ENCODE results near the gene CEACAM1. TPM values are rescaled to one million over a fixed set of nuclear protein-coding genes. Genes with fewer than 3 reads are reported as not detected.
A peak's percentile ranks its signal among the peaks of the same experiment; 100 is the strongest.
"Not testable (repeated sequence)": the region's sequence is repeated elsewhere in the genome, so short reads cannot be mapped to it uniquely, and the experiment has no call there.

Gene CEACAM1
- 3.8 TPM for total RNA-seq

- peak; percentile 36 for DNase-seq
Measured at GRCh38 chr19:42528354-42529247, at the start of gene CEACAM1. CEACAM1 (minus strand) TSS chr19:42528481; CDS start chr19:42528374, 107 bp downstream.

DNA sequence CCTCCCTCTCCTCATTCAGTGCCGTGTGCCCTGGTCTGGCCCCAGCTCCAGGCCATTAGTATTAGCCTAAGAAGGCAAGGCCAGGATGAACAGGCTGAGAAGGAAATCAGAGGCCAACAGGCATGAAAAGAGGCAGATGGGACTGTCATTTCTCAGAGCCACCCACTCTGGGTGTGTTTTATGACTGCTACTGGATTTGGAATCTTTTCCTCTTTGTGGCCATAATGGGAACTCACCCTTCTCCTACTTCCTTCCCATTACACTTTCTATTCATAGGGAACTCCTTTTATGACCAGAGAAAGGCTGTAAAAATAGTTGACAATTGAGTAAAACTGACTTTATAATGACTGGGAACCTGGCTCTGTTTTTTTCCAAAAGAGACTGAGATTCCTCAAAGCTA, 48.7 kb upstream of the CEACAM1 start:
- DNase-seq, result no peak

- DNase-seq, result no peak
Measured at GRCh38 chr19:42576241-42576640, 48.0 kb upstream of the CEACAM1 start.

GRCh38 chr19:42573642-42574041, 45.4 kb upstream of the CEACAM1 start:
- no peak for DNase-seq

DNA sequence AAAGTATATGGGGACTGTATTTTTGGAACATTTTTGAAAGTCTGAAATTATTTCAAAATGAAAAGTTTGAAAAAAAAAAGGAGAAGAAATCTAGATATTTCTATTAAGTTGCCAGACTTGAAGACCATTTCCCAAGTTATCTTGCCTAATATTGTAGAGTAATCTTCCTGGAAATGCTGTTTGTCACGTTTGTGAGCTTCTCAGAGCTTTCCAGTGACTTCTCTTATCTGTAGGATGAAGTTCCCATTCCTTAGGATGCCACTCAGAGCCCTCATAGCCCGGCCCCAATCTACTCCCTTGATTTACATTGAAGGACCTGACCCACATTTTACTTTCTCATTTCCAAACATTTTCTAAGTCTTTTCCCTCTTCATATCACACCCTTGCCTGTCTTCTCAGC, 42.8 kb upstream of the CEACAM1 start:
- DNase-seq, result no peak

- no peak for DNase-seq
Measured at GRCh38 chr19:42569193-42569592, 40.9 kb upstream of the CEACAM1 start.

- no peak for DNase-seq
Measured at GRCh38 chr19:42568006-42568405, 39.7 kb upstream of the CEACAM1 start.

GRCh38 chr19:42567567-42567966, 39.3 kb upstream of the CEACAM1 start:
- no peak for DNase-seq

- DNase-seq, result peak; percentile 41
Measured at GRCh38 chr19:42563352-42564210, 35.3 kb upstream of the CEACAM1 start.

DNA sequence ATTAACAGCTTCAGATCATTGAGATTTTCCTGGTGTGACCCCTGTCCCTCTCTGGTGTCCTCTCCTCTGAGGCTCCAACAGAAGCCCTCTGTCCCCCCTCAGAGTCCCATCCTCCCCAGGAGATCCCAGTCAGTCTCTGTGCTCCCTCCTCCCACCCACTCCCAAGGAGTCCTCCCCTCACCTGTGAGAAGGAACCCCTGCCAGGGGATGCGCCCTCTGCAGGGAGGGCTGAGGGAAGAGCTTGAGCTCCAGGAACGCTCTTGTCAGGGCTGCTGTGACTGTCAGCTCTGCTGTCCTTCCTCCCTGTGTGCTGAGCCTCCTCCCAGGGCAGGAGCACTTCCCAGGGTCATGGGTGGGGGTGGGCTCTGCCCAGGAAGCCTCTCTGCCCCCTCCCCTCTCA, 33.2 kb upstream of the CEACAM1 start:
- no peak for DNase-seq

- DNase-seq, result no peak
Measured at GRCh38 chr19:42560731-42561130, 32.5 kb upstream of the CEACAM1 start.

GRCh38 chr19:42558450-42559150, 30.3 kb upstream of the CEACAM1 start:
- no peak for DNase-seq

GRCh38 chr19:42557386-42557871, 29.1 kb upstream of the CEACAM1 start:
- DNase-seq, result not testable (repeated sequence)

DNA sequence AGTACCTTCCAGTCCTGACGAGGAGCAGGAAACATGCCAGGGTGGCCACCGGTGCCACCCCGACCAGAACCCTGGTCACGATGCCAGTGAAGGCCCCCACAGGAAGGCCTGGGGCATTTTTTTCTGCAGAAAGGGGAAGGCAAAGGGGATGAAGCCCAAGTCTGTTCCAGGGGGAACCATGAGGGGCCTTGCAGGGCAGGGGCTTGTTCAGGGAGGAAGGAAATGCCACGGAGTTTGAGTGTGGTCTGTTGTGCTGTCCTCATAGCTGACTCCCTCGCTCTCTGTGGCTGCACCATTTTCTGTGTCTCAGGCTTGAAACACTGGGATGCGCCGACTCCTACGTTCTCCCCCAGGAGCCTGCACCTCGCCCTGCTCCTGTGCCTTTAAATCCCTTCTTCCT, 27.5 kb upstream of the CEACAM1 start:
- no peak for DNase-seq

DNA sequence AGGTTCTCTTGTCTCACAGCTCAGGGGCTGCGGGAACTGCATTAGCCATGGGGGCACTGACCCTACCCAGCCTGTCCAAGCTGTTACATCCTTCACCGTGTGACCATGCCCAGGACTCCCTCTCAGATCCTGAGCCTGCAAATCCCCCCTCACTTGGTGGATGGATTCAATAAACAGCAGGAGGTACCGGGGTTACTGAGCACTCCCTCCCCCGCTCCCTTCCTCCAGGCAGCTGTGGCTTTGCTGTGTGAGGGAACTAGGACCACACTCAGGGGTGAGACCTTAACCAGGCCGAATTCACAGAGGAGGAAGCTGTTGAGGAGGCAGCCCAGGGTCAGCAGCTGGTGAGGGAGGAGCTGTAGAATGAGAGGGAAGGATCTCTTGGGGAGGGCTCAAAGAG, 27.0 kb upstream of the CEACAM1 start:
- DNase-seq, result peak; percentile 14

DNA sequence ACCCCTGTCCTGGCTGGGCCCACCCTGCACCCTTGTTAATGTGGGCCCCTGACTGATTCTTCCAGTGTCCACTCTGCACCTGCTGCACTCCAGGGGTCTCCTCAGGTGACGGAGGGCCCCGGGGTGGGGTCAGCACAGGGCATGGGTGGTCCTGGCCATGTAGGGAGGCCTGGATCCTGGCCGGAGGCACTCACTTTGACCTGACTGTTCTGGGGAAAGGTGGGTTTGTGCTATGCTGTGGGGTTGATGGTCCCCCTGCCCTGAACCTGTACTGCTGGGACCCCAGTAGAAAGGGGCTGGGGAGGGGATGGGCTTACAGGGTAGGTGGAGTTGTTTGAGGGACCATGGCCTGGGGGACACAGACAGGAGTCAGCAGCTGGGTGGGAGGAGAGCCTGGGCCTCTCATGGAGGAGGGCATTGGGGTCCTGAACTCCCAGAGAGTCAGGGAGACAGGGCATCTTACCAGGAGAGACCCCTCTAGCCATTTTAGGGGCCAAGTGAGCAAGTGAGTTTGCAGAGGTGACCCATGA, 25.8 kb upstream of the CEACAM1 start:
- DNase-seq, result no peak

DNA sequence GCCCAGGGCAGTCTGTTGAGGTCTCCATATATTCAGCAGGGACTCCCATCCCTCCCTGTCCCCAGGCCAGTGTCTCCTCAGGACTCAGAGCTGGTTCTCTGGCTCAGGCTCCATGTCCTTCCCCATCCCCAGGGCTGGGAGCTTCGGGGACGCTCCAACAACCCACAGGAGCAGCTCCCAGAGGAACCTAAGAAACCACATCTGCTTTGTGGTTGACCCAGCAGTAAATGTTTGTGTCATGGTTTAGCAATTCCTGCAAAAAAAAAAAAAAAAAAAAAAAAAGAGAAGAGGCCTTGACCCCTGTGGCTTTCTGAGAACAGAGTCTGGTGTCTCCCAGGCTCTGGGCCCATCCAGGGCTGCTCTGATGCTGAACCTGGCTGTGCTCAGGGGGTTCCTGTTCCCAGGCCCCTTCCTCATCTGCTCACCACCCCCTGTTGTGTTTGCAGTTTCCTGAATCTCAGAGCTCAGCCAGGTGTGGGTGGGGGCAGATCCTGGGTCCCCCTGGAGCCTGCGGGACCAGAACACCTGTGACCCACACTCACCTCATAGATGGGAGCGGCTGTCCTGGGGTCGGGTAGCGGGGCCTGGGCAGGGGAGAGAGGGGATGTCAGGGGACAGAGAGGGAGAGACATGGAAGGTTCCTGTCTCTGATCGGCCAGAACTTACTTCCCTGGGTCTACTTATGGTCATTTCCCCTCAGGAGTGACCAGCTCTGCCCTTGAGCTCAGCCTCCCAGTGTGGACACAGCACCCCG, 25.2 kb upstream of the CEACAM1 start:
- DNase-seq, result no peak

DNA sequence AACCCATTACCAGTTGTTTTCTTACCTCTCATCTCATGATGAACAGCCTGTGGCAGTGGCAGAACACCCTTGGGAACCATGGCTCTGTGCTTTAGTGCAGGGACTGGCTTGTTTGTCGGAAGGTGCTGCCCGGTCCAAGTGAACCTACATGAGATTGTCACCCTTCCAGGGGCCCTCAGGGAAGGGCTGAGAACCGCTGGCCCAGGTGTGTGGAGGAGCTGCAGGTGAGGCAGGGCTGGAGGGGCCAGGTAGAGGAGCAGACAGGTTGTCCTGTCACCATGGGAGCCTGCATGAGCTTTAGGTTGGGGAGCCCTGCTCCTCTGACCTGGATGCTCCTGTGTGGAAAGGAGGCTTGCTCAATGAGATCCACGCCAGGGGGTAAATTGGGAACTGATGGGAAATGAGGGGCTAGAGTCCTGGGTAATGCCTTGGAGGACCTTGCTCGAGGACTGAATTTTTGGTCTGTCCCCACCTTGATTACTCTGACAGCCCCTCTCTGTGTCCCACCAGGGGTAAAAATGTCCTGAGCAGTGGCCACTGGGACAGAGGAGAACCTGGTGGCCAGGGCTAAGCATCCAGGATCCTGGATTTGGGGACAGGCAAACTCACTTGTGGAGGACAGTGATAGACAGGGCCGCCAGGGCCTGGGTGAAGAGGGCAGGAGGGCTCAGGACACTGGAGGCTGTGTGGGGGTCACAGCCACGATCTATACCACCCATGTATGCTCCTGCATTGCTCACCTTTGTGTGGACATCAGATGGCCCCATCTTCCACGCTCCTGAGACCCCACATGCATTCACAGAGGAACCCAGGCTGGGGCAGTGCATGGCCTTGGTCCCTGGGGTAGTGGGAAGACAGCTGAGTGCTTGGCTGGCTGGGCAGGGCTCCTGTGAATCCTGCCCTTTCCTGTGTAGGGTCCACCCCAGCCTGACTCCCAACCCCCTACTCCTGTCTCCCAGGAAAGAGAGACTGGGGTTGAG, 24.1 kb upstream of the CEACAM1 start:
- no peak for DNase-seq

DNA sequence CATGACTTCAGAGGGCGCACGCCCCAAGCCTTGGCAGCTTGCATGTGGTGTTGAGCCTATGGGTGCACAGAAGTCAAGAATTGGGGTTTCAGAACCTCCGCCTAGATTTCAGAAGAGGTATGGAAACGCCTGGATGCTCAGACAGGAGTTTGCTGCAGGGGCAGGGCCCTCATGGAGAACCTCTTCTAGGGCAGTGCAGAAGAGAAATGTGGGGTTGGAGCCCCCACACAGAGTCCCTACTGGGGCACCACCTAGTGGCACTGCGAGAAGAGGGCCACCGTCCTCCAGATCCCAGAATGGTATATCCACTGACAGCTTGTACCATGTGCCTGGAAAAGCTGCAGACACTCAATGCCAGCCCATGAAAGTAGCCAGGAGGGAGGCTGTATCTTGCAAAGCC, 22.2 kb upstream of the CEACAM1 start:
- not testable (repeated sequence) for DNase-seq

DNA sequence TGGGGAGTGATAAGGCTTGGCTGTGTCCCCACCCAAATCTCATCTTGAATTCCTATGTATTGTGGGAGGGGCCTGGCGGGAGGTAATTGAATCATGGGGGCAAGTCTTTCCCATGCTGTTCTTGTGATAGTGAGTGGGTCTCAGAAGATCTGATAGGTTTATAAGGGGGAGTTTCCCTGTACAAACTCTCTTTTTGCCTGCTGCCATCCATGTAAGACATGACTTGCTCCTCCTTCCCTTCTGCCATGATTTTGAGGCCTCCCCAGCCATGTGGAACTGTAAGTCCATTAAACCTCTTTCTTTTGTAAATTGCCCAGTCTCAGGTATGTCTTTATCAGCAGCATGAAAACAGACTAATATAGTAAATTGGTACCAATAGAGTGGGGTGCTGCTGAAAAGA, 20.8 kb upstream of the CEACAM1 start:
- DNase-seq, result not testable (repeated sequence)

Measured in tongue (tissue), 2 donors.